NCI-H526 (cell line): ENCODE results near the gene ALLC.

Experiments used
- DNase-seq, 2 experiments: peaks; one replicate each; lab custom pipeline; 2025; lab: John Stamatoyannopoulos, UW

Gene ALLC

DNA sequence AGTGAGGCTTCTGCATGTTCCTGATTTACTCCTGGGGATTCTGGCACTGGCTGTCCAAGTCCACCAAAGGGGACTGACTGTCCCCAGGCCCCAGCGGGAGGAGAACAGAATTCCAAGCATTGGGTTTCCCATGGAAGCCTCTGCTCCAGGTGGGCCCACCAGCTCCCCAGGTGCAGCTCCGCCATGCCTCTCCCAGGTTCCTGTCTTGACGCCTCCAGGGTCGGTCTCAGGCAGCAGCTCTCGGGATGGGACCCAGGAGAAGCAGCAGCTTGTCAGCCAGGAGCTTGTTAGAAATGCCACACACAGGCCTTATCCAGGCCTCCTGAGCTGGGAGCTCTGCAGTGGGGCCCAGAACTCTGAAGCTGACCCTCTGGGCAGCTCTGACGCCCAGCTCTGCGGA is 93.3 kb downstream of the ALLC start:
- no peak for DNase-seq

DNA sequence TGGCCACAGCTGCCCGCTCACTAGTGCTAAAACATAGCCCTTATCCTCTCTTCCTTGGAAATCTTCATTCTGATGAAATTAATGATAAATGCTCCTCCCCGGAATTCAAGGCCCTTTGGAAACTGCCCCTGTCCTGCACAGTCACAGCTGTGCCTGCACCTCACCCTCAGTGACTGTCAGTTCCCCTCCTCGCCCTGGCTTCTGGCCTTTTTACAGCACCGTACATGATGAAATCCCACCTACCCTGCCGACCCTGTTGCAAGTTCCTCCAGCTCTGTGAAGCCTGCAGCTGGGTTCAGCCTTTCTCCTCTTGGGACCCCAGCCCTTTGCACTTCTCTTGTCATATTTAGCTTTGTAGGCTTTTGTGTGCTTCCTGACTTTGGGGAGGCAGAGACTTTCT is 93.8 kb downstream of the ALLC start:
- no peak for DNase-seq
